K562 (cell line): ENCODE data around the gene HSPB8.

Experiments used
- ATF7 ChIP-seq: fragments of 450-650 bp; IDR thresholded peaks from 2 replicates; pipeline ENCODE4 v1.7.1; 2014; ENCODE audit warnings: mild to moderate bottlenecking, moderate library complexity
- CBX5 ChIP-seq: IDR thresholded peaks from 2 replicates; pipeline ENCODE4 v1.6.1; 2014; ENCODE audit warnings: low read depth, borderline replicate concordance
- JUN ChIP-seq, 2 experiments: sonication (generic) in 1 of 2; formaldehyde crosslinking in 1 of 2; IDR thresholded peaks; 2 replicates each; pipeline versions ENCODE4 v1.6.1 to v1.8.0; 2012 to 2022; ENCODE audit warnings: borderline replicate concordance in 2 of 2, mild to moderate bottlenecking in 2 of 2, improper control_type of control experiment in 1 of 2, low read depth in 1 of 2, low read length in 1 of 2, missing genetic modification reagents in 1 of 2
- MYBL2 ChIP-seq, 2 experiments: fragments of 450-650 bp in 1 of 2; sonication (generic) in 1 of 2; formaldehyde crosslinking in 1 of 2; IDR thresholded peaks; 2 replicates each; pipeline versions ENCODE4 v1.6.1 to v1.8.1; 2017 to 2022; ENCODE audit warnings: borderline replicate concordance in 1 of 2, inconsistent platforms in 1 of 2, low read depth in 1 of 2, mild to moderate bottlenecking in 1 of 2, missing genetic modification reagents in 1 of 2, moderate library complexity in 1 of 2
- POLR2A ChIP-seq: fragments of 450-650 bp; conservative IDR thresholded peaks from 2 replicates; pipeline ENCODE4 v1.6.1; 2016
- RAD21 ChIP-seq, 2 experiments: fragments of 250-450 bp in 1 of 2; fragments of 450-650 bp in 1 of 2; sonication (Bioruptor Pico) in 1 of 2; formaldehyde crosslinking in 1 of 2; IDR thresholded peaks in 1 of 2; conservative IDR thresholded peaks in 1 of 2; 2 replicates each; pipeline versions ENCODE4 v1.4.0 to v1.8.0; 2020 to 2022; ENCODE audit warnings: mild to moderate bottlenecking in 2 of 2, moderate library complexity in 1 of 2
- RAD51 ChIP-seq: fragments of 450-650 bp; IDR thresholded peaks from 2 replicates; pipeline ENCODE4 v1.7.1; 2016; ENCODE audit warnings: low read depth, mild to moderate bottlenecking, borderline replicate concordance
- RFX5 ChIP-seq: IDR thresholded peaks from 2 replicates; pipeline ENCODE4 v1.6.1; 2011; ENCODE audit warnings: low read depth, mild to moderate bottlenecking, improper control_type of control experiment, low read length
- TF ChIP-seq, protein P1 (sequence below), 3 experiments: IDR thresholded peaks in 2 of 3; conservative IDR thresholded peaks in 1 of 3; 2 replicates each; pipeline ENCODE4 v1.5.1; 2011 to 2012; ENCODE audit warnings: low read length in 3 of 3, mild to moderate bottlenecking in 3 of 3, control low read depth in 2 of 3, improper control_type of control experiment in 1 of 3, inconsistent platforms in 1 of 3, low read depth in 1 of 3, mixed read lengths in 1 of 3, moderate library complexity in 1 of 3; ENCODE audit not compliant: insufficient read depth in 2 of 3

DNA sequence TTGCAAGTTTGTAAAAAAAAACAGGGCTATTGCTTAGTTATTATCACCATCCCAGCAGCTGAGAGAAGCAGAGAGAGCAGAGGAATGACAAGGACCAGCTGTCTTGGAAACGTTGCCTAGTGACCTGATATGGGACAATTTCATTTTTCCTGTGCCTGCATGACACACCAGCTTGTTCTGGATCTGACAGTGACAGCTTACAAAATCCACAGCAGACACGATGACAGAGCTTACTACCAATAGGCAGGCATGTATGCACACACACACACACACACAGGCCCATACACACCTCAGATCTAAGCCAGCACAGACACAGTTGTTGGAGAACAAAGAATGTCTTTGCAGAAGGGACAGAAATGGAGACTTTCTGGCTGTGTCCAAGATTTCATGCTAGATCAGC lies 25.4 kb downstream of the HSPB8 start:
- TF ChIP-seq, protein P1, sequence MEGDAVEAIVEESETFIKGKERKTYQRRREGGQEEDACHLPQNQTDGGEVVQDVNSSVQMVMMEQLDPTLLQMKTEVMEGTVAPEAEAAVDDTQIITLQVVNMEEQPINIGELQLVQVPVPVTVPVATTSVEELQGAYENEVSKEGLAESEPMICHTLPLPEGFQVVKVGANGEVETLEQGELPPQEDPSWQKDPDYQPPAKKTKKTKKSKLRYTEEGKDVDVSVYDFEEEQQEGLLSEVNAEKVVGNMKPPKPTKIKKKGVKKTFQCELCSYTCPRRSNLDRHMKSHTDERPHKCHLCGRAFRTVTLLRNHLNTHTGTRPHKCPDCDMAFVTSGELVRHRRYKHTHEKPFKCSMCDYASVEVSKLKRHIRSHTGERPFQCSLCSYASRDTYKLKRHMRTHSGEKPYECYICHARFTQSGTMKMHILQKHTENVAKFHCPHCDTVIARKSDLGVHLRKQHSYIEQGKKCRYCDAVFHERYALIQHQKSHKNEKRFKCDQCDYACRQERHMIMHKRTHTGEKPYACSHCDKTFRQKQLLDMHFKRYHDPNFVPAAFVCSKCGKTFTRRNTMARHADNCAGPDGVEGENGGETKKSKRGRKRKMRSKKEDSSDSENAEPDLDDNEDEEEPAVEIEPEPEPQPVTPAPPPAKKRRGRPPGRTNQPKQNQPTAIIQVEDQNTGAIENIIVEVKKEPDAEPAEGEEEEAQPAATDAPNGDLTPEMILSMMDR (IDR thresholded peaks at IDR 0.05 in 2 of 3, conservative IDR thresholded peaks at IDR 0.05 in 1 of 3; ENCODE audit: insufficient read depth in 2 of 3, low read depth in 1 of 3, low read length in 3 of 3): no peak
- TF ChIP-seq RAD21 (CRISPR knock-in tag; conservative IDR thresholded peaks at IDR 0.05 in 1 of 2, IDR thresholded peaks at IDR 0.05 in 1 of 2) (no peak), RAD51 (no peak), ATF7 (no peak), MYBL2 (IDR thresholded peaks at IDR 0.05; ENCODE audit: low read depth) (no peak), MYBL2 (CRISPR knock-in tag; IDR thresholded peaks at IDR 0.05; ENCODE audit: borderline replicate concordance) (no peak), POLR2A (no peak), JUN (IDR thresholded peaks at IDR 0.05; ENCODE audit: borderline replicate concordance, low read depth, low read length) (no peak), JUN (CRISPR knock-in tag; IDR thresholded peaks at IDR 0.05; ENCODE audit: borderline replicate concordance) (no peak), RFX5 (no peak), CBX5 (no peak)
